ENCODE measurements around the gene LTC4S.
A peak's percentile ranks its signal among the peaks of the same experiment; 100 is the strongest.

Gene LTC4S

GRCh38 chr5:179795863-179796833 is 2.4 kb downstream of the LTC4S start:
- DNase-seq = peak; percentile 75

GRCh38 chr5:179796877-179797608 is 3.3 kb downstream of the LTC4S start:
- DNase-seq = no peak

GRCh38 chr5:179797741-179798140 is 4.0 kb downstream of the LTC4S start:
- DNase-seq = no peak

GRCh38 chr5:179798144-179798770 is 4.5 kb downstream of the LTC4S start:
- DNase-seq = no peak

DNA sequence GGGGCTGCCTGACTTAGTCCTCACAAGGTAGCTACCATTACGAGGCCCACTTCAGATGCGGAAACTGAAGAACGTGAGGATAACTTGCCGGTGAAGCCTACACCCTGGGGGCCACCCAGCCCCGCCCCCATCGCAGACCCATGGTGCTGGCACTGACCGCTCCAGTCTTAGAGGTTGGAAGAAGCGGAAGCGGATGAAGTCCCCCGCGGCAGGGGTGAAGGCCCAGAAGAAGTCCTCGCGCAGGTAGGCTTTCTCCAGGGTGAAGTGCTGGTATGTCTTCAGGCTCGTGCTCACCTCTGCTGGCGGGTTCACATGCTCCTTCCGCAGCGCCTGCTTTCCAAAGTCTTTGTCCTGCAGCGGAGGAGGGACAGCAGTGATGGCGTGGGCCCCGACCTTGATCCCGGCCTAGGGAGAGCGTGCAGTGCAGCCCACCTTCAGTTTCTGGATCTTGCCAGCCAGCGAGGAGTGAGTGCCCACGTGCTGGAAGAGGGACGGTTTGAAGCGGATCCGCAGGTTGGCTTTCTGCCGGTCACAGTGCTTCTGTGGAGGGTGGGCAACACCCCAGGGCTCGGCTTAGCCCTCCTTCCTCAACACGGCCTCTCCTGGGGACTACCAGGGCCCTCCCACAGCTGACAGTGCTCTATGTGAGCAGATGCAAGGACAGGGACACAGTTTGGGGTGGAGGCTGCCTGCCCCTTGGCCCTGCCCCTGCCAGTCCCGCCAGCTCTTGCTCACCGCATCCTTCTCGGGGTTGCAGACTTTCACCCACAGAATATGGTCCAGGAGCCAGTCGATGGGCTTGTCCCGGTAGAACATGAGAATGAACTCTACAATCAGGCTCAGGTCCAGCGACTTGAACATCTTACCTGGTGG is 5.2 kb downstream of the LTC4S start:
- no peak for DNase-seq

- no peak for DNase-seq
Observed at GRCh38 chr5:179799644-179799973, 5.8 kb downstream of the LTC4S start.

- DNase-seq = no peak
Observed at GRCh38 chr5:179800071-179800695, 6.4 kb downstream of the LTC4S start.

DNA sequence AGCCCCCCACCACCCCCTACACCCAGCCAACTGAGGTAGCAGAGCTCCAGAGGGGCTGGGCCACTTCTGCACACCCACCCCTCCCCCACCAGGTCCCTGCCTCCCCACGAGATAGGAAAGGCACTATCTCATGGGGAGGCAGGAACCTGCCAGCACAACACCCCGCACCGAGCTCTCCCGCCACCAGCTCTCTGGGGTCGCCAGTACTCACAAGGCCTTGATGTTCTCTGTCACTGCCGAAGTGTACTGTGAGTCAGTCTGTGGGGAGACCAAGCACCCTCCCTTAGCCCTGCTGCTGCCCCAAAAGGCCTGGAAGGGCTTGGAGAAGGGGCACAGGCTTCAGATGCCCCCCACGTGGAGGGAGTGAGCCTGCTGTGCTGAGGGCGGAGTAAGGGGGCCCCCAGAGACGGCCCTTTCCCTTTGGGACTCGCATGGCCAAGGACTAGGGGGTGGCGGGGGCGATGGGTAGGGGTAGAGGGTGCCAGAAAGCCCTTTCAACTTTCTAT is 7.0 kb downstream of the LTC4S start:
- no peak for DNase-seq

DNA sequence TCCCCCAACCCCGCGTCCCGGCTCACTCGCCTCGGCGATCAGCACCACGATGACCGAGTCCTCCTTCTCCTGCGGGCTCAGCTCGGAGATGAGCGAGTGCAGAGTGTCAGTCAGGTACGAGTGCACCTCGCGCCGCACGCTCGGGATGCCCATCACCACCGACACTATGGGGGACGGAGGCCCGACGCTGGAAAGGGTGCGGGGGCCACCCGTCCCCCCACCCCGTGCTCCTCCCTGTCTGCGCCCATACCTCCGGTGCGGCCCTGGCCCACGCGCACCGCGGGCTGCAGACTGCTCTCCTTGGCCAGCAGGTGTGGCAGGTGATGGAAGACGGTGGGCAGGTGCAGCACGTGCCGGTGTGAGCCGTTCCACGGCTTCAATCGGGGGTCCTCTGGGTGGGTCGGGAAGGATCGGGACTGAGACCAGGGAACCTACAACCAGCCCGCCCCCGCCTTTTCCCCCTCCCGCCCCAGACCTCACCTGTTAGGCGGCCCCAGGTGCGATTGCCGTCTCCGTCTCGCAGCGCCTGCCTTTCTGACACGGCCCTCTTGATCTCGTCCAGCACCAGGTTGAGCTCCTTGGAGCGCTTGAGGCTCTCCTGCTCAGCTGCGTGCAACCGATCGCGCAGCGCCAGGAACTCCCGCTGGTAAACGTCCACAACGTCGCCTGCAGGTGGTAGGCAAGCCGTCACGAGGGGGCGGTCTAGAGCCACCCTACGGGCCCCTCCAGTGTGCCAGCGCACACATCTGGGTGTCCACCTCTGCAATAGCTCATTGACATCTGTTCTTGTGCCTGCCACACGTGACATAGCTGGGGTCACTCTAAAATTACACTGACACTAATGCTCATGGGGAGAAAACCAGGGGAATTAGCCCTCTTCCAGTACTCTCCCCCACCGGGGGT is 7.8 kb downstream of the LTC4S start:
- DNase-seq = peak; percentile 56

DNA sequence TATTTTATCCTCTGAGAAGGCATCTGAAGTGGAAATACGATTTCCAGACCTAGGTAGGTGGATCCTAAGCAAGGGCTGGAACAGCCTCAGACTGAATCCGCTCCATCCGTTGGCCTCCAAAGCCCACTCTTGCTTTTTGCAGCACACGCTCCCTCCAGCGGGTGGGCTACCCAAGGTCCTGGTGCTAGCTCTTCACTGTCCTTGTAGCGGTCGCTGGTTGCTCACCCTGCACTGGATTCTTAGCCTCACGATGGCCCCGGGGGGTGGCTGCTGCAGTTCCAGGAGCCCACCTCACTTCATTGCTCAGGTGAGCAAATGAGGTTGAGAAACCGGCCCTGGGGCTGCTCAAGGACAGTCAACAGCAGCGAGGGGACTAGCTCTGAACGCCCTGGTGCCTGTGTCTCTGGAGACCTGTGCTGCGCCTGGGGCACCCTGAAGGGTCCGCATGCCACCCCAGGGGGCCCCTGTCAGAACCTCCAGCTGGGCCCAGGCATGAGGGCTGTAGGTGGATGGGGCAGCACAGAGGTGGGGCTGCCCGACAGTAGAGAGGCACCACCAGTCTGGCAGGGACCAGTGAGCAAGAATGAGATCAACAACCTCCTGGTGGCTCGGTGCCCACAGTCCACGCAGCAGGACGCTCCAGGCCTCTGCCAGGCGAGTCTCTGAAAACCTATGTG is 8.6 kb downstream of the LTC4S start:
- DNase-seq = no peak

GRCh38 chr5:179802950-179803562 is 9.3 kb downstream of the LTC4S start:
- DNase-seq = no peak

DNA sequence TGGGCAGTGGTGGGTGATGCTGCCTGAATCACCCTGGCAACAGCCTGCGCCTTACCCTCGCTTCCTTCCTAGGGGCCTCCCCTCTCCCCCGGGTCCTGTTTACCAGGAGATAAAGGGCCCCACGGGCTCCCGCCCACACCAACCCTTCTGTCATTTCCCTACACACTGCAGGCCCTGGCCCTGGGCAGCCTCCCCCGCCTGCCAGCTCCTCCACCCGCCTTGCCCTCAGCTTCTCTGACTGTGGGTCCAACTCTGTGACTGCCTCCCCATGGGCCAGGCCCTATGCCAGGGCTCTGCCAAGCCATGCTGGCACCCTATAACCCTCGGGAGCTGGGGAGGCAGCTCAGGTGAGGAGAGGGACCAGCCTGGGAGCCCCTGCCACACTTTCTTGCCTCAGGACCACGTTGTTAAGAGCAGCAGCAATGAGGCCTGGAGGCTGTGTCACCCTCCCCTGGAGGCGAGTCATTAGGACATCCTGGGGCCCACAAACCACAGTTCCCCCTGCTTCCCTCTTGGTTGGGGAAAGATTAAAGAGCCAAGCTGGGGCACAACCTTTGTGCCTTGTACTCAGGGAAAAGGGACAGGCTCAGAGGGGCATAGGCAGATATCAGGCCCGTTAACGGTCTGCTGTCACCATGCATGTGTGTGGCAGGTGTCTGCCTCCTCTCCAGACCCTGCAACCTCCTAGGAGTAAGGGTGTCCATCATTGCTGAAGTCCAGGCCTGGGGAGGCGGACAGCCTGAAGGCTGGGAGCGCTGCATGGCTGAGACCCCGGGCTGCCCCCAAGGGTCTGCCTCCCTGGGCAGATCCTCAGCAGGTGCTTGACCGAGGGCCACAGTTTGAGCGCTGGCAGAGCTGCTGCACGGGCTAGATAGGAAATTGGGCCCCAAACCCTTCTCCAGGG is 10.1 kb downstream of the LTC4S start:
- peak; percentile 42 for DNase-seq

GRCh38 chr5:179804555-179804947 is 10.8 kb downstream of the LTC4S start:
- DNase-seq = no peak

GRCh38 chr5:179805070-179805528 is 11.3 kb downstream of the LTC4S start:
- DNase-seq = no peak

DNA sequence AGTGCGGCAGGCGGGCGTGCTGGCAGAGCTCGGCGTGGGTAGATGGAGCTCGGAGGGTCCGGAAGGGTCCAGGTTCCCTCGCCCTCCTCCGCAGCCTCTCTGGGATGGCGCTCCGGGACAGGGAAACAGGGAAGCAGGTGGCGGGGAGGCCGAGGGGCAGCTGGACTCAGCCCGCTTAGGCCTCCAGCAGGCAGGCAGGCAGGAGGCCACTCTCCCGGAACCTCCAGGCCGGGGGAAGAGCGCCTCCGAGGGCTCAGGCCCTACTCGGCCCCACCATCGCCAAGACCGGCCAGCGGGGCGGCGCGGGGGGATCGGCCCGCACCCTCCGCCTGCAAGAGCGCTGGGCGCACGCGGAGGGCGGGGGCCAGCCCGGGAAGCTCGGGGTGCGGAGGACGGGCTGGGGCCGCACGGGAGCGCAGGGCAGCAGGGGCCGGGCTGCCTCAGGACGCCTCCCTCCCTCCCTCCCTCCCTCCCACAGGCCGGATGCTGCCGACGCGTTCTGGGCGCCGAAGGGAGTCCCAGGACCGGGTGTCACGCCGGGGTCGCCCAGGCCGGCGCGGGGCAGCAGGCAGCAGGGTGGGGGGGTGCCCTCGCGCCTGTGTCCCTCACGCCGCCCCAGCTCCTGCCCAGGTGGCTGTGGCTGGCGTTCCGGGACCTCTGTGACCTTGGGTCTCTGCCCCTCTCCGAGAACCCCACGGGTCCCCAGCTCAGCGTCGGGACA is 11.9 kb downstream of the LTC4S start:
- DNase-seq = peak; percentile 43

- peak; percentile 81 for DNase-seq
Observed at GRCh38 chr5:179806250-179807048, 12.7 kb downstream of the LTC4S start, which contains the start of gene MGAT4B. TSS of gene MGAT4B (minus strand) at chr5:179806866. CDS start at chr5:179806583, 283 bp downstream.
